DMS79 treated with DMSO at 0.1 percent for 48 hours (cell line): ENCODE data around the gene RAI1.

ENCODE experiments used
- DNase-seq: peaks from one replicate; lab custom pipeline; 2025; lab: John Stamatoyannopoulos, UW

RAI1 gene

DNA sequence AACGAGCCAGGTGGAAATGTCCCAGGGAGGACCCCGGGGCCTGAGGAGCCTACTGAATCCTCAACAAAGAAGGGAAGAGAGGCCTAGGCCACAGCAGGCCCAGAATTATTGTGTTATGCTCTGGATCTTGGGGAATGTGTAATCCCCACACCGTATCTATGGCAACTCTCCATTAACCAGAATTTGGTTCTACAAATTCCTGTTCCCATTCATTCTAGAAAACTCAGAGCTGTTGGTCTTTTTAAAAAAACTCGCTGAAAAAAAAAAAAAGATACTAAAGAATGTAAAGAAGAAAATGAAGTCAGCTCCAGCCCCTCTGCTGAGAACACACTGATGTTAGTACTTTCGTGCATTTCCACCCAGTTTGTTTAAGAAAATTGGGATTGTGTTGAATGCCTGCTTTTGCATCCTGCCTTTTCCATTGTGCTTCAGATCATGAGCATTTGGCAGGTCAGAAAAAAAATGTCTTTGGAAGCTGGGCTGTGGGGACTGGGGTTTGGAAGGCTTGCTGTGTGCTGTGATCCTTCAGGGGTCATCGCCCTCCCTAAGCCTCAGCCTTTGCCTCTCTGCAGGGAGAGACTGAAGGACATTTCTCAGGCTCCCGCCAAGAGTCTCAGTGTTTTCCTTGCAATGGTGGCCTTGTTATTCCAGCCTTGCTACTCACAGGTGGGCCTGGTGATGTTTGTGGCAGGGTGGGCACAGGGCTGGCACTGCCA is 86.1 kb downstream of the RAI1 start:
- DNase-seq = no peak

DNA sequence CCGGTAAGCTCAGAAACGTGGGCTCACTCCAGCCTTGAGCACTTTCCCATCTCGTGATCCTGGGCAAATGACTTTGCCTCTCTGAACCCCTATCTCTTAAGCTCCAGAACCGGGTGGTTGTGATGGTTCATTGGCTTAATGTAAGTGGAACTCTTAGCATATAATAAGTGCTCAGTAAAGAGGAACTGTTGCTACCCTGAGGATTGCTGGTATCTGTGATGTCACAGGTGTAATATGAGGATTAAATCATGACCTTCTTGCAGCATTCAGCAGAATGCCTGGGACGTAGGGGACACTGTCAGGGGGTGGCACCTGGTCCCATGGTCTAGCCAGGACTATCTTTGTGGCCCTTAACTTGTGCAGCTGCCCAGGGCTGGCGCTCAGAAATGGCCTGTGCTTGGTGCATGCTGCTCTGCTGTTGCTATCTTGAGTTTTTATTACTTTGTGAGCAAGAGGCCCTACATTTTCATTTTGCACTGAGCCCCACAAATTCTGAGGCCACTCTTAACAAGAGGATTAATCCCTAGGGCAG is 86.7 kb downstream of the RAI1 start:
- no peak for DNase-seq

DNA sequence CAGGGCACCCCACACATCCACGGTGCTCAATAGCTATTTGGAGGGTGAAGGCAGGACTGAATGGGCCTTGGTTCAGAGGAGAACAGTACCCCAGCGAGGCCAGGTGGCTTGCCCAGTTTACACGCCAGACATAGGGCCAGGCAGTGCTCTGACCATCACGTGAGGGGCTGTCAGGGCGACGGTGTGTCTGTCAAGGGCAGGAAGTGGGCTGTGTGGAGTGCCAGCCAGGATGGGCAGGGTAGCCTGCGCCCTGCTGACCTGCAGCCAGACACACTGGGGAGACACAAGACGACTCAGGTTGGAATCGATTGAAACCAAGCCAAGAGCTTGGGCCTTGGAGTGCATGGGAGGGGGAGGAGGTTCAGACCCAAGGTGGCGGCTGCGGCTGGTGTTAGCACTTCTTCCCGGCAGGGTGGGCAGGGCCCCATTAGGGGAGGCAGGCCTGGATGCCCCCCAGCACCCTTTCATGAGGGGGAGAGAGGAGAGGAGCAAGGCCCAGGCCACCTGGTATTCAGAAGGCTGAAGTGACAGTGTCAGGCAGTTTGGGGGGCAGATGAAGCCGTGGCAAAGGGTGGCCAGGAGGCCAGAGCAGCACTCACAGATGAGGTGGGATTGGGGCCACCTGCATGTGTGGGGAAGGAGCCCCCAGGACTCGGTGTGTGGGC is 87.3 kb downstream of the RAI1 start:
- DNase-seq = peak; percentile 10

DNA sequence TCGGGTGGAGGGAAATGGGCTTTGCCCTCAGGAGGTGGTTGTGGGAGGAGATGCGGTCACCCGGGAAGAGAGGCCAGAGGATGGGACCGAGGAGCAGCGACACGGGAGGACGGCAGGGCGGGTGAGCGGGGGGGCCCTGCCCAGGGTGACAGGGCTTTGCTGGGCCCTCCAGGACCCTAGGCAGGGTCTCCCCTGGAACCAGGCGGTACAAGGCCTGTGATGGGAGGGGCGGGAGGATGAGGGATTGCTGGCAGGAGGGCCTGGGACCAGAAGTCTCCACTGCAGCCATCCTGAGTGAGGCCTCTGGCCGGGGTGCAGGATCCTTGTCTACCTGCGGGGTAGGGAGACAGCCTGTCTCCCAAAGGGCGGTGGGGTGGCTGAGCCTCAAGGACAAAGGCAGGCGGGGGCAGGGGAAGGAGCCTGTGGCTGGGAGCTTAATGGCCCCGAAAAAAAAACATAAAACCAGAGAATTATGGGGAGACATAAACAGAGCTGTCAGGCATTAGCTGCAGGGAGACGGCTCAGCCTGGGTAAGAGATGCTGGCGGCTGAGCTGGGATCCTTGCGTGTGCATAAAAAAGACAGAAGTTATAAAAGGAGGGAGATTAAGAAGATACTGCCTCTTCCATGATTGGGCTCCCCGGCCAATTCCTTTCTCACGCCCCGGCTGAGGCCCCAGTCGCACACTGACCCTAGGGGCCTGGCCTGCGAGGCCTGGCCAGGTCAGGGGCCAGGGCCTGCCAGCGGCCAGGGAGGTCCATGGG is 88.8 kb downstream of the RAI1 start:
- no peak for DNase-seq

DNA sequence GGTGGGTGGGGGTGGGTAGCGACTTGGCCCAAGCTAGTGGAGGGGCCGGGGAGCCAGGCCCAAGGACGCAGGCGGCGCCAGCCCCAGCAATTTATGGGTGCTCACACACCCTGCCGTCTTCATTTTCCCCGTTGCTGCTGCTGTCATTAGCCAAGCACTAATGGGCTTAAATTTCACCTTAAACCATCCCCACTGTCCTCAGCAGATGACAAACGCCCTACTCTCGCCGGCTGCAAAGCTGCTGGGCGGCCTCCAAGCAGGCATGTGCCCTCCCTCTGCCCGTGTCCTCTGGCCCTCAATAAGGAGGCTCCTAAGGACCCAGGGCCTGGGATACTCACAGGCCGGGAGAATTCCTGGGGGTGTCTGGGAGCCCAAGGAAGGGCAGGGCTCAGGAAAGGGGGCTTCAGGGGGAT is 89.4 kb downstream of the RAI1 start:
- no peak for DNase-seq

DNA sequence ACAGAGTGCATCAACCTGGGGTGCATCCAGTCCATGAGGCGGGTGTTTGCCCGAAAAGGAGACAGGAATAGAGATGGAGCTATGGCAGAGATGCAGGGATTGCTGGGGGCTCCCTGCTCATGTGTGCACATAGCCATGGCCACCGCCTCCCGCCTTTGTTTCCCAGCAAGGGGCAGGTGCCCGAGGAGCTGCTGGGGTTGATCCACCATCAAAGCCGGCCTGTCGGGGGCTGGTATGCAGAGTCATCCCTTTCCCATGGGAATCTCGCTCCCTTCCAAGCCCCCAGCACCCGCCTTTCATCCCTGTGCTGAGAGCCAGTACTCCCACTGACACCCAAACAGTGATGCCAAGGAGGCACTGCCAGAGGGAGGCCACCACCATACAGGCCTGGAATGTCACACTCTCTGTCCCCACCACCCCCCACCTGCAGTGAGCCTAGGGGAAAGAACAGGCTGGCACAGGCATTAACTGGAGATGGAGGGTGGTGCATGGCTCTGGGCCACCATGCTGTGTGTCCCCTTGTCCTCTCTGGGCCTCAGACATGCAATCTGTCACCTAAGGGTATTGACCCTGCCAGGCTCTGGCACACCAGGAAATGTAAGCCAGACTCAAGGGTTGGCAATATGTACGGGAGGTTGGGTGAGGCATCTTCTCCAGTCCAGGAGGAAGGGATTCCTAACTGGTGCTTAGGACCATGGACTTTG is 90.4 kb downstream of the RAI1 start:
- DNase-seq = no peak

DNA sequence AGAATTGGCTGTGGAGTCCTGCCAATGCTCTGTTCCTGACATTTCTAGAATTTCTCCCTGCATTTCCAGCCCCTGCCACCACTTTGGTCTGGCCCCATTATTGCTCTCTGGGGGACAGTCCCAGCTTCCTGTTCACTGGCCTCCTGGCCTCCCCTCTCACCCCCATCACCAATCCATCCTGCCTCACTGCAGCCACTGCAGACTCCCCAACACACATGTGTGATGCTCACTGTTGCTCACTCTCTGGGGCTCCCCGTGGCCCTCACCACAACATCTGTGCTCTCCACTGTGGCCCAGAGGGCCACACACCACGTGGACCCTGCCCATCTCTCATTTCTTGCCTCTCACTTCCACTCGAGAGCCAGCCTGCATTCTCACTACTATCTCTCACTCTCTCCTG is 91.0 kb downstream of the RAI1 start:
- DNase-seq = no peak

DNA sequence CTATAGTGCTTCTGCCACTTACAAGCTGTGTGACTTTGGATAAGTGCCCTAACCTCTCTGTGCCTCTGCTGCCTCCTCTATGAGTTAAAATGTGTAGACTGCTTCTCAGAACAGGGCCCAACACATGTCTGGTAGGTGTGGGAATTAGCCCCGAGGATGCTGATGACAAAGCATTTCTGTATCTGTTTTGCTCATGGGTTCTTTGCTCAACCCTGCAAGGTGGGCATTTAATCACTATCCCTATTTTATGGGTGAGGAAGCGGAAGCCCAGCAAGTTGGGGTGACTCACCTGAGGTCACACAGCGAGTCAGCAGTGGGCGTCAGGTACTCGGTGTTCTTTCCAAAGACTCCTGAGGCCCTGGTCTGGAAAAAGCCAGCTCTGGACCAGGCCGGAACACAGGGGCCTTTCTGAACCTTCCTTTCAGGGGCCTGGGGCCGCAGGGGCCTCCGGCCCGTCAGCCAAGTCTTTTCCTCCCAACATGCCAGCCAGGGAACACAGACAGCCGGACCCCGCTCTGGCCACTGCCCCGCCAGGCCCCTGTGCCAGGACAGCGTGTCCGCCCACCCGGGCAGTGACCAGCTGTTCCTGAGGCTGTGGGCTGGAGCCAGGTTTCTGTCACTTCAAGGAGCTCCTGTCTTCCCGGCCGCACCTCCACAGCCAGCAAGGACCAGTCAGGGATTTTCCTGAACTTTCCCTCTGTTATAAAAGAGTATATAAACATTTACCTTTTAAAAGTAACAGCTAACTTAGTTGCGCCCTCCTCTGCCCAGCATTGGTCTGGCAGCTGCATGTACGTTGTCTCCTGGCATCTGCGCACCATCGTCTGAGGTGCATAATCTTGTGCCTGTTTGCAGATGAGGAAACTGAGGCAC is 93.0 kb downstream of the RAI1 start:
- no peak for DNase-seq

DNA sequence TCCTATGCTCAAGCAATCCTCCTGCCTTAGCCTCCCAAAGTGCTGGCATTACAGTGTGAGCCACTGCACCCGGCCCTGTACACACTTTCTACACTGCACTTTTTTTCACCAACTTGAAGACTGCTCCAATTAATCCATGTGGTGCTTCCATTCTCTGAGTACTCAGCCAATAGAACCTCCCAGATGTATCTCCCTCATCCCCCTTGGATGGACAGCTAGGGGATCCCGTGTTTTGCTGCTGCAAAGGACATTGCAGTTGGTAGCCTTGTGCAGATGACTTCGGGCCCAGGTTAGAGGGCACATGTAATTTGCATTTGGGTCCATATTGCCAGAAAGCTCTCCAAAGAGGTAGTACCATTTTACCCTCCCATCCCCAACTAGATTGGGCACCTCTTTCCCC is 95.6 kb downstream of the RAI1 start:
- DNase-seq = no peak

DNA sequence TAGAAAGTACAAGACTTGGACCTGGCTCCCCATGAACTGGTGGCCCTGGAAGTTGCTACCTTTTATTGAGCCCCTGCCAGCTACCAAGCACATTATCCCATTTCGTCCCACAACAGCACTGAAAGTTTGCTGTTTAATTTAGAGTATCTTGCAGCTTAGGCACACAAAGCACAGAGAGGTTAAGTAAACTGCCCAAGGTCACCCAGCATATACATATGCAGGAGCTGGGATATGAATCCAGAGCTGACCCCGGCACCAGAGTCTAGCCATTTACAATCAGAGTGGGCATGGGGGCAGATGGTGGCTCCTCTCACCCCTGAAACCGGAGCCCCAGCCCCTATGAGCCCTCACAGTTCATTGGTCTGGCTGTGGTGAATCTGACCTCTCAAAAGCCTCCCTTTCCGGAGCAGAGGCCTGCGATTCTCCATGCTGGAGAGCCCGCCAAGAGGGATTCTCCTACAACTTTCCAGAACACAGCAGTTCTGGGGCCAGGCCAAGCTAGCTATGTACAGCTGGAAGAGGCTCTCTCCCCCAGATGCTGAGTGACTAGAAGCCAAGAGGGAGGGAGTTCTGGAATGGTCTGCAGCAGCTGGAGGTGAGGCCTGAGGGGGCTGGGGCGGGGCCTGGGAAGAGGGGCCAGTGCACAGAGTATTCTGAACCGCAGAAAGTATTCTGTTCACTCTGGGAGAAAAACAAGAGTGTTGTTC is 97.2 kb downstream of the RAI1 start:
- no peak for DNase-seq

DNA sequence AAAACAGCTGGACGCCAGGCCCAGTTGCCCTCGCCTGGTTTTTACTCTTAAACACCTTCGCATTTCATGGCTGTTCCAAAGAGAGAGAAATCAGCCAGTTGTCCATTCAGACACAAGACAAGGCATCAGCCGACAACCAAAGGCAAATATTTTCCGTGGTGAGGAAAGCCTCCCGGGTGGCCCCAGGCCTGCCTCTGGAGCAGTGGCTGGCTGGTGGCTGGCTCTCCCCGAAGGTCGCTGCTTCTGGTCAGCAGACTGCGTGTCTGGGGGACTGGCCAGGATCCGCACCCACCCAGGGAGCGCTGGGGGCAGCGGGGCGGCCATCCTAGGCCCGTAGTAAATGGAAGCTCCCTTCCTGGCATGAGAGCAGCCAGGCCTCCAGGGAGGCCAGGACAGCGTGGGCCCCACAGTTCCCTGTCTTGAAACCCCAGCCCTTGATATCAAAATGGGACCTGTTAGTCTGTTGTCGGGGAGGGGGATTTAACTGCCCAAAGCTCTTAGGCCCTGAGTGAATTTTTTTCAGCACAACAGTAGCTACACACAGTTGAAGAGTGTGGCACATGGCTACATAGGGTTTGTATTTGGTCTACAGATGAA is 97.9 kb downstream of the RAI1 start:
- no peak for DNase-seq

DNA sequence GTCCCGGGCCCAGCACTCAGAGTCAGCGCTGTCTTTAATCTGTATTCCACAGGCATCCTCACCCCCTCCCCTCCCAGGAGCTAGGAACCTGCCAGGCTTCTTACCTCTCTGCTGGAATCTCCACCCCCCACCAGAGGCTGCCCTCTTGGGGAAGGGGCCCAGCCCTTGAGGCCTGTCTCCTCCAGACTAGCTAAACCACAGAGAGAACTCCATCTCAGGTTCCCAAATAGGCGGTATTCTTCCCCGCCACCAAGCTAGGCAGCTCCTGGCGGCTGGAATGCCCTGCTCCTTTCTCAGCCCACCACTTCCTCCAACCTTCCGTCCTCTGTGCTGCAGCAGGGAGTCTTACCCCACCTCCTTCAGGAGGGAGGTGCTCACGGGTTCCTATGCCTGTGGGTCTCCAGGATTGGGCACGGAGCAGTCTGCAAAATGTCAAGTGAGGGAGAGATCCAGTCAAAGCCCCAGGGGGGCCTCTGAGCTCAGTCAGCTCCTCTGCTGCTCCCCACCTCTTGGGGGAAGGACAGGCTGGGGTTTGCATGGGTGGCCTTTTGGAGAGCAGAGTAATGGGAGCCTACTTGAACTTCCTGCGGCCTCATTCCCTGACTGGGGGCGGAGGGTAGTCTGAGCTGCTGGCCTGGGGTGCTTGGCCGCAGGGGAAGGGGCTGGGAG is 99.8 kb downstream of the RAI1 start:
- DNase-seq = peak; percentile 75

DNA sequence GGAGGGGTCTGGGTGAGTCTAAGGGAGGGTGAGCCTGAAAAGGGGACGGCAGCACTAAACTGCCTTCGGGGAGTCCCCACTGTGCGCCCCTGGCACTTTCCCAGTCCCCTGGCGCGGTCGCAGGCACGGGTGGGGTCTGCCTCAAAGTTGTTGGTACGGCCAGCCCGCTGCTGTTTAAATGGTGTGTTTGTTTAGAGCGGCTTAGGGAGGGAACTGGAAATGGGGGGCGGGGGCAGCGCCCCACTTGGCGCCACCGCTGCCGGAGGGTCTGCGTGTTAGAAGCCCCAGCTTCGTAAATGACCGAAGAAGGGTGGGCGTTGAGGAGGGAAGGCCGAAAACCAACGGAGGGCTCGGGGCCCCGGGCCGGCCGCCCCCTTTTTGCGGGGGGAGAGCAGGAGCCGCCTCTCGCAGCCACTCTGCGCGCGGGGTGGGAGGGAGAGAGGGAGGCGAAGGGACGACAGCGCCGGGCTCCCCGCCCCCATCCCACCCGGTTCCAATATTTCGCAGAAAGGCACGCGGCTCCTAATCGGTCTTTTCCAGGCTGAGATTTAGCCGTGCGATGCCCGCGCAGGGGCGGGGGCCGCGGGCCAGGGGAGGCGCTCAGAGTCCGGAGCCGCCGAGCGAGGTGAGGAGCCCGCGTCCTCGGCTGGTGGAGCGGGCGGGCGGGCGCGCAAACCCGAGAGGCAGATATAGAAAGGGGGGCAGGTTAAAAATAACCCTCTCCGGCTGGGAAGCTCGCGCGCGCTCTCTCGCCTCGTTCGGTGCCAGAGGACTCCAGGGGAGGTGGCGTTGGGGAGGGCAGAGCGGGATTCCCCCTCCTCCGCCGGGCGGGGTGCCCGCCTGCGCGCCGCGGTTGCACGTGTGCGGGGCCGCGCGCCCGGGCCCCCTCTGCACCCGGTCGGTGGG is 100.6 kb downstream of the RAI1 start:
- DNase-seq = peak; percentile 10

DNA sequence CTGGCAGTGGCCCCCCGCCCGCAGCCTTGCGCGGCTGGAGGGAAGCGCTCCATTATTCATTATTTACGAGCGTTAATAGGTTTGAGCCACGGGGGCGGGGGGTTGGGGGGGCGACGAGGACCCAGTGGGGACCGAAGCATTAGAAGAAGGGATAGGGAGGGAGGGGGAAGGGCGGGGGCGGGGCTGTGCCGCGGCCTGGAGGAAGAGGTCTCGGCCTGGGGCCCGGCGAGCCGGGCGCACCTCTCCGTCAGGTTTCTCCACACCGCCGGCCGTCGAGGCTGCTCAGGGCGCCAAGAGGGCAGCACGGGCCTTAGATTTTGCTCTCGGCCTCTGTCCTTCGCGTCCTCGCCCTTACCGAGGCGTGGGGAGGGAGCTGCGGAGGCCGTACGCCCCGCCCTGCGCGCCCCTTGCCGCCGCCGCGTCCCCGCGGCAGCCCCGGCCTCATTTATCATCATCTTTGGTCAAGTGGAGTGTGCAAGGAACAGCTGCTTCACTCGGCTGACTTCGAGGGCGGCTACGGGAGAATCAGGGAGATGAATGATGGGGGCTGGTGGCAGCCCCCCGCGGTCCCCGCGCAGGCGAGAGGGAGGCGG is 101.4 kb downstream of the RAI1 start:
- peak; percentile 10 for DNase-seq

DNA sequence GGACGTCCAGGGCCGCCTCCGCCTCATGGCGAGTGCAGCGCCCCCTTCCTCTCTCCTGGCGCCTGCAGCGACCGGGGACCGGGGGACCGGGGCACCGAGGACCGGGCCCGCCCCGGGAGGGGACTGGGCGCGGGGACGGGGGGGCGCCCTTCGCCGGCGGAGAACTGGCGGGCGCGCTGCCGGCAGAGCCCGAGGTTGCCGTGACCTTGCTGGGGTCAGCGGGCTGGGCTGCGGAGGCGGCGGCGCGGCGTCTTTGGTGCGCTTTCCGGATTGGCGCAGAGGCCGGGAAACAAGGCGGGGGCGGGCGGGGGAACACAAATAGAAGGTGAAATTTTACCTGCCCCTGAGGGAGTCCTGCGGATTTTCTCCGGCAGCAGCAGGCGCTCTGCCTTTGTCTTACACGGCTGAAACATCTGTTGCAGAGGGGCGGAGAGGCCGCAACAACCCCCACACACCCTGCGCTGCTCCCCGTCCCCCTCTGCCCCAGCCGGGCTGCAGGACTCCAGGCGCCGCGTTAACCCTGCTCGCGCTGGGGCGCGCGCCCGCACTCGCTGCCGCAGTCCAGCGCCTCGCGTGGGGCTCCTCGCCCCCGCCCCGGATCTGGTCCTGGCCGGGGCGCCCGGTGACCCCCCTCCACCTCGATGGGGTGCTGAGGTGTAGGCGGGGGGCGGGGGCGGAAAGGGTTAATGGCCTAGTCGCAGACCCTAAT is 102.0 kb downstream of the RAI1 start:
- DNase-seq = peak; percentile 21

DNA sequence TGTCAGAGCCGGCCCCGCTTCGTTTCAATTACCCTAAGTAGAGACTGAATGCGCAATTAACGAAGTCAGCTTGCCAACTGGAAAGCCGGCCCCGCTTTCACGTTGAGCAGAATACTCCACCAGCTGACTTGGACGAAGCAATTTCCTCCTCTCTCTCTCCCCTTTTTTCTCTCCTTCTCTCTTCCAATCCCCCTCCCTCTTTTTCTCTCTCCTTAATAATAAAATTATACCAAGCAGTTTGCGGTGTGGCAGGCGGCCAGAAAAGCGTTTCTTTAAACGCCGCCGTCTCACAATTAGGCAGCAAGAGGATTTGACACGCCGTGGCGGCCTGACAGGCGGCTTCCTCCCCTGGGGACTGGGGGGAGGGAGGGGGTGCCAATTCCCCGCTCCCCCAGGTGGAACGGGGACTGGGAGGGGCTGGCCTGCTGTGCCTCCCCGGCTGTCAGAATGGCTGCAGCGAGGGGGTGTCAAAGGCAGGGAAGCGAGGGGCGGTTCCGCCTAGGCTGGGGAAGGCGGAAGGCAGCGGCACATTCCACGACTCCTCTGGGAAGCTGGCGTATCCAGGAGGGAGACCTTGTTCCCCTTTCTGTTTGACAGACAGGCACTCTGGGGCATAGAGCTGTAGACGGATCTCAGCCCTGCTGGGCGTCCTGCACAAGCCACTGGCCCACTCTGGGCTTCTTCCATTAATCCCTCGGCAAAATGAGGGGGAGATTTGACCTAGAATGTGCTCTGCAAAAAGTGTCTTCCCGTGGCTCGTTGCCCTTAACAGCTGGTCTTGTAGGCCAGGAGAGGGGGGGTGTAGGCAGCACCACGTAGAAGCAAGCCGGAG is 102.8 kb downstream of the RAI1 start:
- DNase-seq = peak; percentile 68
